HepG2 (cell line): ENCODE results near the gene TMC8. TPM values are rescaled to one million over a fixed set of nuclear protein-coding genes. Genes with fewer than 3 reads are reported as not detected.
A peak's percentile ranks its signal among the peaks of the same experiment; 100 is the strongest.

Experiments
- ARID4A ChIP-seq: sonication (generic); formaldehyde crosslinking; IDR thresholded peaks from 2 replicates; pipeline ENCODE4 v1.5.0; 2020; ENCODE audit warnings: mild to moderate bottlenecking, missing genetic modification reagents, borderline replicate concordance
- BCL6 ChIP-seq: IDR thresholded peaks from 2 replicates; pipeline ENCODE4 v1.6.1; 2016; ENCODE audit warnings: missing genetic modification reagents, missing compliant biosample characterization
- HIVEP1 ChIP-seq: sonication (generic); formaldehyde crosslinking; IDR thresholded peaks from 2 replicates; pipeline ENCODE4 v1.4.0; 2020; ENCODE audit warnings: mild to moderate bottlenecking, missing genetic modification reagents
- KDM5B ChIP-seq: sonication (generic); formaldehyde crosslinking; IDR thresholded peaks from 2 replicates; pipeline ENCODE4 v1.4.0; 2020; ENCODE audit warnings: missing genetic modification reagents, mild to moderate bottlenecking, borderline replicate concordance
- NONO ChIP-seq, 2 experiments: fragments of 450-650 bp in 1 of 2; sonication (generic) in 1 of 2; formaldehyde crosslinking in 1 of 2; IDR thresholded peaks in 1 of 2; conservative IDR thresholded peaks in 1 of 2; 2 replicates each; pipeline versions ENCODE4 v1.6.1 to v1.8.0; 2017 to 2022; ENCODE audit warnings: mild to moderate bottlenecking in 1 of 2, missing genetic modification reagents in 1 of 2, moderate library complexity in 1 of 2
- SIN3B ChIP-seq: fragments of 150-350 bp; IDR thresholded peaks from 2 replicates; pipeline ENCODE4 v1.6.1; 2014; ENCODE audit warnings: low read length
- U2AF1 ChIP-seq: fragments of 200-400 bp; formaldehyde crosslinking; optimal IDR thresholded peaks from 2 replicates; pipeline ENCODE3; 2017; ENCODE audit warnings: mild to moderate bottlenecking, low read depth, low read length
- ZMAT3 ChIP-seq: sonication (generic); formaldehyde crosslinking; conservative IDR thresholded peaks from 2 replicates; pipeline ENCODE4 v1.7.0; 2021; ENCODE audit warnings: missing genetic modification reagents
- ZNF567 ChIP-seq: sonication (generic); formaldehyde crosslinking; IDR thresholded peaks from 2 replicates; pipeline ENCODE4 v1.8.1; 2023; ENCODE audit warnings: mild to moderate bottlenecking, missing genetic modification reagents, borderline replicate concordance
- ZNF740 ChIP-seq: sonication (generic); formaldehyde crosslinking; IDR thresholded peaks from 2 replicates; pipeline ENCODE4 v1.4.0; 2020; ENCODE audit warnings: missing genetic modification reagents
- ZNF839 ChIP-seq: sonication (generic); formaldehyde crosslinking; IDR thresholded peaks from 2 replicates; pipeline ENCODE4 v1.4.0; 2020; ENCODE audit warnings: missing genetic modification reagents, mild to moderate bottlenecking, borderline replicate concordance
- polyA plus RNA-seq, 8 experiments: library from polyadenylated mRNA; depleted of rRNA in 3 of 8; stranded (reverse) in 7 of 8; unstranded in 1 of 8; fragments of >200 nt; fragmentation: Illumina TruSeq in 4 of 8; extraction: Trizol in 4 of 8; gene quantifications; 2 replicates each; pipeline versions ENCODE4 v1.2.1 to v1.2.3, GENCODE V29; 2011 to 2016; ENCODE audit warnings: low read depth in 4 of 8, missing spikeins in 1 of 8, mixed read lengths in 1 of 8; ENCODE audit not compliant: insufficient read depth in 1 of 8
- total RNA-seq, 5 experiments: library from RNA; depleted of rRNA; stranded (reverse); fragments of >200 nt; fragmentation: Illumina TruSeq; extraction: Trizol; gene quantifications; 2 replicates each; pipeline ENCODE4 v1.2.3, GENCODE V29; 2016; ENCODE audit warnings: low read depth in 1 of 5
- TF ChIP-seq, protein P1 (sequence below): sonication (generic); formaldehyde crosslinking; IDR thresholded peaks from 2 replicates; pipeline ENCODE4 v1.4.0; 2020; ENCODE audit warnings: missing genetic modification reagents
- TF ChIP-seq, protein P2 (sequence below): sonication (generic); formaldehyde crosslinking; IDR thresholded peaks from 2 replicates; pipeline ENCODE4 v1.4.0; 2020; ENCODE audit warnings: missing genetic modification reagents, mild to moderate bottlenecking, borderline replicate concordance

TMC8 gene
- total and polyA plus RNA-seq, 2 of the 13 experiments (the other 11 are each of a cell fraction or from before 2014, with no cell fraction given): 0.53 to 7.8 TPM

GRCh38 chr17:78112518-78113471 lies 17.8 kb upstream of the TMC8 start (continued):
- TF ChIP-seq ZNF839 (CRISPR knock-in tag) (0 out of 2 replicates have a peak, but pooled peaks have one; percentile 26), ARID4A (CRISPR knock-in tag) (peak; percentile 33; the same call in 1 of the 2 replicates), KDM5B (CRISPR knock-in tag) (peak; percentile 55; the same call in 1 of the 2 replicates), SIN3B (peak; percentile 48; the same call in 1 of the 2 replicates), BCL6 (0 out of 2 replicates have a peak, but pooled peaks have one; percentile 36), HIVEP1 (CRISPR knock-in tag) (0 out of 2 replicates have a peak, but pooled peaks have one; percentile 6), ZNF567 (CRISPR knock-in tag) (0 out of 2 replicates have a peak, but pooled peaks have one; percentile 42), NONO (IDR thresholded peaks at IDR 0.05) (no peak), NONO (CRISPR knock-in tag; conservative IDR thresholded peaks at IDR 0.05) (peak; percentile 53; the same call in 1 of the 2 replicates), ZNF740 (no peak), ZMAT3 (CRISPR knock-in tag) (no peak), U2AF1 (no peak)
- TF ChIP-seq, protein P1, sequence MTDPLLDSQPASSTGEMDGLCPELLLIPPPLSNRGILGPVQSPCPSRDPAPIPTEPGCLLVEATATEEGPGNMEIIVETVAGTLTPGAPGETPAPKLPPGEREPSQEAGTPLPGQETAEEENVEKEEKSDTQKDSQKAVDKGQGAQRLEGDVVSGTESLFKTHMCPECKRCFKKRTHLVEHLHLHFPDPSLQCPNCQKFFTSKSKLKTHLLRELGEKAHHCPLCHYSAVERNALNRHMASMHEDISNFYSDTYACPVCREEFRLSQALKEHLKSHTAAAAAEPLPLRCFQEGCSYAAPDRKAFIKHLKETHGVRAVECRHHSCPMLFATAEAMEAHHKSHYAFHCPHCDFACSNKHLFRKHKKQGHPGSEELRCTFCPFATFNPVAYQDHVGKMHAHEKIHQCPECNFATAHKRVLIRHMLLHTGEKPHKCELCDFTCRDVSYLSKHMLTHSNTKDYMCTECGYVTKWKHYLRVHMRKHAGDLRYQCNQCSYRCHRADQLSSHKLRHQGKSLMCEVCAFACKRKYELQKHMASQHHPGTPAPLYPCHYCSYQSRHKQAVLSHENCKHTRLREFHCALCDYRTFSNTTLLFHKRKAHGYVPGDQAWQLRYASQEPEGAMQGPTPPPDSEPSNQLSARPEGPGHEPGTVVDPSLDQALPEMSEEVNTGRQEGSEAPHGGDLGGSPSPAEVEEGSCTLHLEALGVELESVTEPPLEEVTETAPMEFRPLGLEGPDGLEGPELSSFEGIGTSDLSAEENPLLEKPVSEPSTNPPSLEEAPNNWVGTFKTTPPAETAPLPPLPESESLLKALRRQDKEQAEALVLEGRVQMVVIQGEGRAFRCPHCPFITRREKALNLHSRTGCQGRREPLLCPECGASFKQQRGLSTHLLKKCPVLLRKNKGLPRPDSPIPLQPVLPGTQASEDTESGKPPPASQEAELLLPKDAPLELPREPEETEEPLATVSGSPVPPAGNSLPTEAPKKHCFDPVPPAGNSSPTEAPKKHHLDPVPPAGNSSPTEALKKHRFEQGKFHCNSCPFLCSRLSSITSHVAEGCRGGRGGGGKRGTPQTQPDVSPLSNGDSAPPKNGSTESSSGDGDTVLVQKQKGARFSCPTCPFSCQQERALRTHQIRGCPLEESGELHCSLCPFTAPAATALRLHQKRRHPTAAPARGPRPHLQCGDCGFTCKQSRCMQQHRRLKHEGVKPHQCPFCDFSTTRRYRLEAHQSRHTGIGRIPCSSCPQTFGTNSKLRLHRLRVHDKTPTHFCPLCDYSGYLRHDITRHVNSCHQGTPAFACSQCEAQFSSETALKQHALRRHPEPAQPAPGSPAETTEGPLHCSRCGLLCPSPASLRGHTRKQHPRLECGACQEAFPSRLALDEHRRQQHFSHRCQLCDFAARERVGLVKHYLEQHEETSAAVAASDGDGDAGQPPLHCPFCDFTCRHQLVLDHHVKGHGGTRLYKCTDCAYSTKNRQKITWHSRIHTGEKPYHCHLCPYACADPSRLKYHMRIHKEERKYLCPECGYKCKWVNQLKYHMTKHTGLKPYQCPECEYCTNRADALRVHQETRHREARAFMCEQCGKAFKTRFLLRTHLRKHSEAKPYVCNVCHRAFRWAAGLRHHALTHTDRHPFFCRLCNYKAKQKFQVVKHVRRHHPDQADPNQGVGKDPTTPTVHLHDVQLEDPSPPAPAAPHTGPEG (CRISPR knock-in tag): 0 out of 2 replicates have a peak, but pooled peaks have one; percentile 44
- TF ChIP-seq, protein P2, sequence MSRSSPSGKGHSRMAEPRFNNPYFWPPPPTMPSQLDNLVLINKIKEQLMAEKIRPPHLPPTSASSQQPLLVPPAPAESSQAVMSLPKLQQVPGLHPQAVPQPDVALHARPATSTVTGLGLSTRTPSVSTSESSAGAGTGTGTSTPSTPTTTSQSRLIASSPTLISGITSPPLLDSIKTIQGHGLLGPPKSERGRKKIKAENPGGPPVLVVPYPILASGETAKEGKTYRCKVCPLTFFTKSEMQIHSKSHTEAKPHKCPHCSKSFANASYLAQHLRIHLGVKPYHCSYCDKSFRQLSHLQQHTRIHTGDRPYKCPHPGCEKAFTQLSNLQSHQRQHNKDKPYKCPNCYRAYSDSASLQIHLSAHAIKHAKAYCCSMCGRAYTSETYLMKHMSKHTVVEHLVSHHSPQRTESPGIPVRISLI: no peak
